Measurements from ENCODE around the gene MTMR12. TPM values are rescaled to one million over a fixed set of nuclear protein-coding genes. Genes with fewer than 3 reads are reported as not detected.

Gene MTMR12
- total and polyA plus RNA-seq, 2 of the 4 experiments (the other 2 are of a cell fraction), result 11.1 to 21.3 TPM

- Histone ChIP-seq H4K5ac (ENCODE audit: low read depth, low read length) (no peak overlapping the region), H3K18ac (ENCODE audit: low read depth, low read length) (0 out of 2 replicates have a peak overlapping the region, but pooled peaks have one; percentile 12), H2BK15ac (ENCODE audit: low read depth, low read length) (no peak overlapping the region), H4K8ac (ENCODE audit: low read depth in 2 of 2, low read length in 2 of 2) (no peak overlapping the region), H3K9me3 (ENCODE audit: control insufficient read depth, insufficient read depth, low read length) (no peaks in the 10 kb centered on the region), H3K79me1 (ENCODE audit: low read depth in 1 of 2, low read length in 2 of 2) (peaks cover 0 to 2% of the 10 kb centered on the region in 2 experiments; a peak in 1 of 4 replicates), H3K4me2 (ENCODE audit: low read depth, low read length) (no peak overlapping the region), H3K23ac (ENCODE audit: low read depth, low read length) (no peak overlapping the region), H2BK120ac (ENCODE audit: low read depth, low read length) (no peak overlapping the region), H4K20me1 (ENCODE audit: insufficient read depth, low read length) (no peaks in the 10 kb centered on the region), H2AK5ac (ENCODE audit: low read depth, low read length) (no peak overlapping the region), H3K4me3 (ENCODE audit: insufficient read depth, low read depth, low read length) (no peak overlapping the region), H2AK9ac (replicated peaks; ENCODE audit: low read depth, low read length, poor library complexity) (no peak overlapping the region), H3K4me1 (ENCODE audit: control insufficient read depth, insufficient read depth, low read length) (0 out of 2 replicates have a peak, but pooled peaks cover 1% of the 10 kb centered on the region), H3K27ac (ENCODE audit: insufficient read depth, low read length) (no peak overlapping the region), H3K36me3 (ENCODE audit: control insufficient read depth, insufficient read depth, low read length) (peaks cover 9% of the 10 kb centered on the region; the same call in 1 of the 2 replicates), H3K27me3 (ENCODE audit: control insufficient read depth, insufficient read depth, low read length) (no peaks in the 10 kb centered on the region), H3K56ac (ENCODE audit: extremely low read depth, insufficient read depth, low read length) (no peak overlapping the region), H2BK20ac (ENCODE audit: low read depth, low read length) (no peak overlapping the region), H2AFZ (replicated peaks; ENCODE audit: low read length, poor library complexity) (no peak overlapping the region), H2BK5ac (ENCODE audit: low read depth, low read length, poor library complexity, severe bottlenecking) (no peak overlapping the region), H3K4ac (ENCODE audit: low read depth, low read length) (no peak overlapping the region), H3K14ac (replicated peaks; ENCODE audit: low read depth, low read length) (no peak overlapping the region), H4K91ac (ENCODE audit: insufficient read depth, low read depth, low read length) (no peak overlapping the region), H3K9me1 (ENCODE audit: insufficient read depth, low read length) (peaks cover 9% of the 10 kb centered on the region; the same call in 1 of the 2 replicates), H3K9ac (ENCODE audit: low read depth, low read length) (no peak overlapping the region)
- in situ Hi-C loops (cut with MboI; ENCODE audit: low sequenced_read_pairs), result no loop called here
- DNase-seq, result no peak
- no TSS peak for BruUV-seq (replicated peaks)
- POLR2A ChIA-PET (ENCODE audit: unreplicated experiment), result no interaction called here
- CTCF ChIA-PET, result no interaction called here
- ATAC-seq (ENCODE audit: low read depth), result no peak
- dilution Hi-C loops (cut with HindIII; ENCODE audit: low sequenced_read_pairs, unreplicated experiment), result no loop called here
- TF ChIP-seq MXI1 (IDR thresholded peaks at IDR 0.05; ENCODE audit: borderline replicate concordance, low read depth, low read length) (no peak), POLR2A (IDR thresholded peaks at IDR 0.05; ENCODE audit: low read depth, low read length) (no peak), CEBPB (IDR thresholded peaks at IDR 0.05; ENCODE audit: low read depth, low read length) (no peak), BHLHE40 (IDR thresholded peaks at IDR 0.05; ENCODE audit: low read depth, low read length) (no peak), RFX5 (IDR thresholded peaks at IDR 0.05; ENCODE audit: low read depth, low read length) (no peak), RAD21 (IDR thresholded peaks at IDR 0.05; ENCODE audit: low read length) (no peak), RCOR1 (IDR thresholded peaks at IDR 0.05; ENCODE audit: insufficient replicate concordance, low read length) (no peak), MAFK (IDR thresholded peaks at IDR 0.05; ENCODE audit: low read depth, low read length) (no peak), ELK1 (IDR thresholded peaks at IDR 0.05; ENCODE audit: borderline replicate concordance, low read depth, low read length) (no peak), FOS (IDR thresholded peaks at IDR 0.05; ENCODE audit: low read depth, low read length) (no peak), NFE2L2 (IDR thresholded peaks at IDR 0.05; ENCODE audit: low read depth, low read length) (no peak), USF2 (IDR thresholded peaks at IDR 0.05; ENCODE audit: low read depth, low read length) (no peak)
- intact Hi-C loops (cut with micrococcal nuclease), result no loop called here
- WGBS, 2 experiments (ENCODE audit: extremely low coverage in 2 of 2, insufficient read length in 1 of 2), result 86% methylated on average over 2 of the region's 2 CpGs; no CpG with 5 or more reads in 1 of the 2 experiments
Observed at GRCh38 chr5:32261198-32261597, 51.5 kb downstream of the MTMR12 start.

All from IMR-90 (cell line).